Measurements from ENCODE around the gene IRAG1. TPM values are rescaled to one million over a fixed set of nuclear protein-coding genes. Genes with fewer than 3 reads are reported as not detected.

IRAG1 gene
- total and polyA plus RNA-seq, 2 donors (not counting 3 experiments of a cell fraction or from before 2014, with no cell fraction given): 0.22 to 0.38 TPM

GRCh38 chr11:10720881-10721376 is 27.4 kb upstream of the IRAG1 start:
- dilution Hi-C loops (cut with MboI; ENCODE audit: extremely low pct_ligation_motif_present, low sequenced_read_pairs) (no loop called here), intact Hi-C loops (cut with micrococcal nuclease) (no loop called here)
- POLR2A ChIA-PET: no interaction called here
- no peak overlapping the region for H3K27ac ChIP-seq (ENCODE audit: insufficient read depth, low read depth, low read length)
- no peak overlapping the region for H3K9ac ChIP-seq (replicated peaks; ENCODE audit: extremely low read depth, insufficient read depth, low read length)
- DNase-seq (ENCODE audit: low read depth, low spot score): no peak
- no peaks in the 10 kb centered on the region for H3K79me2 ChIP-seq (ENCODE audit: control insufficient read depth, insufficient read depth, low read length)
- peaks cover 2 to 15% of the 10 kb centered on the region in 2 experiments for H3K27me3 ChIP-seq (ENCODE audit: control insufficient read depth in 2 of 2, insufficient read depth in 2 of 2, low read length in 2 of 2)
- no peaks in the 10 kb centered on the region for H3K9me3 ChIP-seq (replicated peaks; ENCODE audit: control insufficient read depth, insufficient read depth, low read length)
- no peaks in the 10 kb centered on the region for H3K9me1 ChIP-seq (replicated peaks; ENCODE audit: control insufficient read depth, extremely low read depth, insufficient read depth, low read length)
- BruUV-seq (replicated peaks): no TSS peak
- CTCF ChIA-PET: no interaction called here
- no peak overlapping the region for H3K4me2 ChIP-seq (ENCODE audit: insufficient read depth, low read length)
- no peak overlapping the region for H2AFZ ChIP-seq (ENCODE audit: low read depth, low read length)
- H3K4me3 ChIP-seq (replicated peaks in 1 of 3; ENCODE audit: insufficient read depth in 1 of 3, low read depth in 1 of 3, low read length in 3 of 3): no peak overlapping the region
- no peaks in the 10 kb centered on the region for H4K20me1 ChIP-seq (replicated peaks; ENCODE audit: control insufficient read depth, extremely low read depth, insufficient read depth, low read length)
- FAIRE-seq: no peak
- TF ChIP-seq CTCF (IDR thresholded peaks at IDR 0.05; ENCODE audit: extremely low read depth in 1 of 2, insufficient read depth in 1 of 2, low read depth in 1 of 2, low read length in 2 of 2) (no peak), FOS (IDR thresholded peaks at IDR 0.05; ENCODE audit: borderline replicate concordance, insufficient read depth, low read length) (no peak), MAX (IDR thresholded peaks at IDR 0.05; ENCODE audit: insufficient read depth, insufficient read length) (no peak), POLR2A (IDR thresholded peaks at IDR 0.05; ENCODE audit: low read depth, low read length) (no peak), POLR2AphosphoS5 (IDR thresholded peaks at IDR 0.05; ENCODE audit: insufficient read depth, low read depth, low read length) (no peak)
- H3K4me1 ChIP-seq (ENCODE audit: control insufficient read depth, extremely low read depth, insufficient read depth, low read length): no peaks in the 10 kb centered on the region
- no peaks in the 10 kb centered on the region for H3K36me3 ChIP-seq (ENCODE audit: control insufficient read depth in 2 of 2, extremely low read depth in 1 of 2, insufficient read depth in 2 of 2, low read length in 2 of 2)

GRCh38 chr11:10719616-10720015 is 26.1 kb upstream of the IRAG1 start:
- BruUV-seq (replicated peaks): no TSS peak
- Histone ChIP-seq H3K9me1 (replicated peaks; ENCODE audit: control insufficient read depth, extremely low read depth, insufficient read depth, low read length) (no peaks in the 10 kb centered on the region), H3K4me1 (ENCODE audit: control insufficient read depth, extremely low read depth, insufficient read depth, low read length) (no peaks in the 10 kb centered on the region), H3K9me3 (replicated peaks; ENCODE audit: control insufficient read depth, insufficient read depth, low read length) (no peaks in the 10 kb centered on the region), H3K27me3 (ENCODE audit: control insufficient read depth in 2 of 2, insufficient read depth in 2 of 2, low read length in 2 of 2) (peaks cover 2 to 15% of the 10 kb centered on the region in 2 experiments), H2AFZ (ENCODE audit: low read depth, low read length) (no peak overlapping the region), H3K36me3 (ENCODE audit: control insufficient read depth in 2 of 2, extremely low read depth in 1 of 2, insufficient read depth in 2 of 2, low read length in 2 of 2) (no peaks in the 10 kb centered on the region), H4K20me1 (replicated peaks; ENCODE audit: control insufficient read depth, extremely low read depth, insufficient read depth, low read length) (no peaks in the 10 kb centered on the region), H3K4me3 (replicated peaks in 1 of 3; ENCODE audit: insufficient read depth in 1 of 3, low read depth in 1 of 3, low read length in 3 of 3) (no peak overlapping the region), H3K9ac (replicated peaks; ENCODE audit: extremely low read depth, insufficient read depth, low read length) (no peak overlapping the region), H3K79me2 (ENCODE audit: control insufficient read depth, insufficient read depth, low read length) (no peaks in the 10 kb centered on the region), H3K27ac (ENCODE audit: insufficient read depth, low read depth, low read length) (no peak overlapping the region), H3K4me2 (ENCODE audit: insufficient read depth, low read length) (no peak overlapping the region)
- CTCF ChIA-PET: interaction anchor here (0.8 kb wide), 1 partner anchor 46 kb away, joined by 3 read pairs; no protein-coding TSS in a partner anchor
- FAIRE-seq (no peak), DNase-seq (ENCODE audit: low read depth, low spot score) (no peak)
- dilution Hi-C loops (cut with MboI; ENCODE audit: extremely low pct_ligation_motif_present, low sequenced_read_pairs): no loop called here
- POLR2A ChIA-PET: no interaction called here
- intact Hi-C loops (cut with micrococcal nuclease): no loop called here
- TF ChIP-seq JUN (IDR thresholded peaks at IDR 0.05; ENCODE audit: borderline replicate concordance, insufficient read depth, insufficient read length, low read depth): no peak
- no peak for TF ChIP-seq POLR2AphosphoS5 (IDR thresholded peaks at IDR 0.05; ENCODE audit: insufficient read depth, low read depth, low read length)
- TF ChIP-seq FOS (IDR thresholded peaks at IDR 0.05; ENCODE audit: borderline replicate concordance, insufficient read depth, low read length): no peak
- no peak for TF ChIP-seq POLR2A (IDR thresholded peaks at IDR 0.05; ENCODE audit: low read depth, low read length)
- no peak for TF ChIP-seq MAX (IDR thresholded peaks at IDR 0.05; ENCODE audit: insufficient read depth, insufficient read length)
- no peak for TF ChIP-seq EZH2 (IDR thresholded peaks at IDR 0.05; ENCODE audit: borderline replicate concordance, low read depth, low read length, severe bottlenecking)
- TF ChIP-seq CTCF (IDR thresholded peaks at IDR 0.05; ENCODE audit: extremely low read depth in 1 of 2, insufficient read depth in 1 of 2, low read depth in 1 of 2, low read length in 2 of 2): no peak
- TF ChIP-seq GATA2 (IDR thresholded peaks at IDR 0.05; ENCODE audit: insufficient read depth, insufficient read length, low read depth, low read length): no peak
- TF ChIP-seq MYC (IDR thresholded peaks at IDR 0.05; ENCODE audit: low read depth, low read length): no peak

Measured in endothelial cell of umbilical vein (primary cell).